ENCODE measurements around the gene EAF2.

DNA sequence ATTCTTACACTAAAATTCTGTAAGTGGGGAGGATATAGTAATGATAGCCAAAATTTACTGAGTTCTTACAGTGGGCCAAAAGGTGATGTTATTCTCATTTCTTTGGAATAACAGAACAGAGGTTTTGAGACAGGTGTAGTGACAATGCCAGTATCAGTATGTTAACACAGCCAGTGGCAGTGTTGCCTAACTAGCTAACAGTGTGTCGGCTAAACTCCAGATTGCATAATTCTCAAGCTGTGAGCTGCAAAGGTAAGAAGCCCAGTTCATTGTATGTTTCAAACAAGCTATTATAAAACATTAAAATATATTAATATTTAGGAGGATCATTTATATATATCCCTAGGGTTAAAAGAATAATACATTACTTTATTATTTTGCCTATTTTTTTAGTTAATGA is 60.1 kb downstream of the EAF2 start:
- TF ChIP-seq, protein P1, sequence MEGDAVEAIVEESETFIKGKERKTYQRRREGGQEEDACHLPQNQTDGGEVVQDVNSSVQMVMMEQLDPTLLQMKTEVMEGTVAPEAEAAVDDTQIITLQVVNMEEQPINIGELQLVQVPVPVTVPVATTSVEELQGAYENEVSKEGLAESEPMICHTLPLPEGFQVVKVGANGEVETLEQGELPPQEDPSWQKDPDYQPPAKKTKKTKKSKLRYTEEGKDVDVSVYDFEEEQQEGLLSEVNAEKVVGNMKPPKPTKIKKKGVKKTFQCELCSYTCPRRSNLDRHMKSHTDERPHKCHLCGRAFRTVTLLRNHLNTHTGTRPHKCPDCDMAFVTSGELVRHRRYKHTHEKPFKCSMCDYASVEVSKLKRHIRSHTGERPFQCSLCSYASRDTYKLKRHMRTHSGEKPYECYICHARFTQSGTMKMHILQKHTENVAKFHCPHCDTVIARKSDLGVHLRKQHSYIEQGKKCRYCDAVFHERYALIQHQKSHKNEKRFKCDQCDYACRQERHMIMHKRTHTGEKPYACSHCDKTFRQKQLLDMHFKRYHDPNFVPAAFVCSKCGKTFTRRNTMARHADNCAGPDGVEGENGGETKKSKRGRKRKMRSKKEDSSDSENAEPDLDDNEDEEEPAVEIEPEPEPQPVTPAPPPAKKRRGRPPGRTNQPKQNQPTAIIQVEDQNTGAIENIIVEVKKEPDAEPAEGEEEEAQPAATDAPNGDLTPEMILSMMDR (IDR thresholded peaks at IDR 0.05), result no peak
- no peak for TF ChIP-seq EZH2 (IDR thresholded peaks at IDR 0.05; ENCODE audit: borderline replicate concordance, insufficient read depth, low read depth, low read length, poor library complexity, severe bottlenecking)

All from B cell (primary cell).